GM23248 (cell line): ENCODE data around the gene SEMA3G. TPM values are rescaled to one million over a fixed set of nuclear protein-coding genes. Genes with fewer than 3 reads are reported as not detected.

Experiments used
- DNase-seq: peaks from one replicate; pipeline ENCODE4 v3.0.0-alpha.2; 2015
- H2AFZ ChIP-seq: fragments of 200-600 bp; sonication (generic); 2 replicates; pipeline ENCODE4 v1.6.1; 2016; ENCODE audit warnings: antibody characterized with exemption
- H3F3A ChIP-seq: fragments of 200-600 bp; sonication (generic); 2 replicates; pipeline ENCODE4 v1.6.1; 2016; ENCODE audit warnings: mild to moderate bottlenecking, antibody characterized with exemption, mixed run types; ENCODE audit not compliant: insufficient read depth
- H3K27ac ChIP-seq: fragments of 200-600 bp; sonication (generic); 2 replicates; pipeline ENCODE4 v1.5.1; 2016; ENCODE audit warnings: mild to moderate bottlenecking
- H3K27me3 ChIP-seq: fragments of 200-600 bp; sonication (generic); replicated peaks from 2 replicates; pipeline ENCODE4 v1.6.1; 2016; ENCODE audit warnings: mild to moderate bottlenecking; ENCODE audit not compliant: insufficient read depth
- H3K36me3 ChIP-seq: fragments of 200-600 bp; sonication (generic); 2 replicates; pipeline ENCODE4 v1.6.1; 2016; ENCODE audit warnings: low read depth, mild to moderate bottlenecking
- H3K4me1 ChIP-seq: fragments of 200-600 bp; sonication (generic); 2 replicates; pipeline ENCODE4 v1.6.1; 2016; ENCODE audit warnings: mild to moderate bottlenecking; ENCODE audit not compliant: insufficient read depth
- H3K4me2 ChIP-seq: fragments of 200-600 bp; sonication (generic); one replicate; pipeline ENCODE4 v1.6.1; 2016; ENCODE audit warnings: mild to moderate bottlenecking; ENCODE audit not compliant: unreplicated experiment
- H3K4me3 ChIP-seq: fragments of 200-600 bp; sonication (generic); 2 replicates; pipeline ENCODE4 v1.5.1; 2016; ENCODE audit warnings: mild to moderate bottlenecking
- H3K79me2 ChIP-seq: fragments of 200-600 bp; sonication (generic); 2 replicates; pipeline ENCODE4 v1.6.1; 2016; ENCODE audit warnings: mild to moderate bottlenecking; ENCODE audit not compliant: insufficient read depth
- H3K9ac ChIP-seq: fragments of 200-600 bp; sonication (generic); 2 replicates; pipeline ENCODE4 v1.6.1; 2016; ENCODE audit warnings: mild to moderate bottlenecking
- H3K9me2 ChIP-seq: fragments of 200-600 bp; sonication (generic); 2 replicates; pipeline ENCODE4 v1.6.1; 2016; ENCODE audit warnings: mixed run types, mild to moderate bottlenecking, moderate library complexity; ENCODE audit not compliant: insufficient read depth
- H3K9me3 ChIP-seq: fragments of 200-600 bp; sonication (generic); one replicate; pipeline ENCODE4 v1.6.1; 2017; ENCODE audit warnings: low read depth
- H4K20me1 ChIP-seq: fragments of 200-600 bp; sonication (generic); 2 replicates; pipeline ENCODE4 v1.6.0; 2016; ENCODE audit not compliant: insufficient read depth
- EZH2 ChIP-seq: fragments of 200-600 bp; sonication (generic); IDR thresholded peaks from 2 replicates; pipeline ENCODE4 v1.6.1; 2018; ENCODE audit warnings: antibody characterized with exemption, mild to moderate bottlenecking; ENCODE audit not compliant: insufficient read depth, poor library complexity, severe bottlenecking
- EZH2phosphoT487 ChIP-seq: fragments of 200-600 bp; sonication (generic); IDR thresholded peaks from 2 replicates; pipeline ENCODE4 v1.6.1; 2018; ENCODE audit warnings: antibody characterized with exemption, moderate library complexity, mild to moderate bottlenecking, low read depth; ENCODE audit not compliant: insufficient read depth
- WGBS, 2 experiments: methylation state at CpG; one replicate each; pipeline ENCODE4 v1.1.6; 2015 to 2017; ENCODE audit warnings: low lambda C conversion rate in 2 of 2, low coverage in 1 of 2; ENCODE audit errors: missing lambda C conversion rate in 2 of 2; 5-methylcytosine and 5-hydroxymethylcytosine counted together
- in situ Hi-C: fragments of 300-500 bp; cut with MboI; formaldehyde crosslinking; loops from 2 replicates; pipeline ENCODE4 v1.15.0; 2020
- polyA plus RNA-seq: library from polyadenylated mRNA; unstranded; fragments of >200 nt; fragmentation: Nextera tagmentation; extraction: Ambion mirVana; gene quantifications from 2 replicates; pipeline ENCODE4 v1.2.1, GENCODE V29; 2016
- total RNA-seq: library from RNA; depleted of rRNA; stranded (reverse); fragments of >200 nt; shearing (Covaris generic); gene quantifications from 2 replicates; pipeline ENCODE4 v1.2.3, GENCODE V29; 2014

The SEMA3G gene
- total and polyA plus RNA-seq, 2 experiments from 2014 or later, result 0.21 TPM; not detected in 1

GRCh38 chr3:52452570-52453221, 7.8 kb upstream of the SEMA3G start:
- Histone ChIP-seq H3K9me2 (no peaks in the 10 kb centered on the region), H3K27me3 (no peaks in the 10 kb centered on the region), H2AFZ (no peak overlapping the region), H4K20me1 (no peaks in the 10 kb centered on the region), H3K27ac (no peak overlapping the region), H3K4me1 (no peaks in the 10 kb centered on the region), H3K36me3 (0 out of 2 replicates have a peak, but pooled peaks cover under 1% of the 10 kb centered on the region), H3K9me3 (no peaks in the 10 kb centered on the region), H3K79me2 (peaks cover 26% of the 10 kb centered on the region), H3K9ac (no peak overlapping the region), H3F3A (0 out of 2 replicates have a peak, but pooled peaks cover 5% of the 10 kb centered on the region), H3K4me2 (no peak overlapping the region), H3K4me3 (no peak overlapping the region)
- TF ChIP-seq EZH2phosphoT487, result no peak
- TF ChIP-seq EZH2, result no peak
- WGBS, 2 experiments, result 80 to 88% methylated on average over 11 of the region's 11 CpGs
- DNase-seq, result no peak
- in situ Hi-C loops, result no loop called here

GRCh38 chr3:52452126-52452525, 7.2 kb upstream of the SEMA3G start:
- Histone ChIP-seq H3K79me2 (peaks cover 20% of the 10 kb centered on the region), H3K9ac (no peak overlapping the region), H3K27ac (no peak overlapping the region), H2AFZ (no peak overlapping the region), H3K9me3 (no peaks in the 10 kb centered on the region), H3K9me2 (no peaks in the 10 kb centered on the region), H3F3A (0 out of 2 replicates have a peak, but pooled peaks cover 5% of the 10 kb centered on the region), H3K27me3 (no peaks in the 10 kb centered on the region), H3K36me3 (no peaks in the 10 kb centered on the region), H3K4me3 (no peak overlapping the region), H3K4me1 (no peaks in the 10 kb centered on the region), H4K20me1 (no peaks in the 10 kb centered on the region), H3K4me2 (no peak overlapping the region)
- WGBS, 2 experiments, result 92% methylated on average over 6 of the region's 6 CpGs
- TF ChIP-seq EZH2, result no peak
- TF ChIP-seq EZH2phosphoT487, result no peak
- in situ Hi-C loops, result no loop called here
- no peak for DNase-seq

DNA sequence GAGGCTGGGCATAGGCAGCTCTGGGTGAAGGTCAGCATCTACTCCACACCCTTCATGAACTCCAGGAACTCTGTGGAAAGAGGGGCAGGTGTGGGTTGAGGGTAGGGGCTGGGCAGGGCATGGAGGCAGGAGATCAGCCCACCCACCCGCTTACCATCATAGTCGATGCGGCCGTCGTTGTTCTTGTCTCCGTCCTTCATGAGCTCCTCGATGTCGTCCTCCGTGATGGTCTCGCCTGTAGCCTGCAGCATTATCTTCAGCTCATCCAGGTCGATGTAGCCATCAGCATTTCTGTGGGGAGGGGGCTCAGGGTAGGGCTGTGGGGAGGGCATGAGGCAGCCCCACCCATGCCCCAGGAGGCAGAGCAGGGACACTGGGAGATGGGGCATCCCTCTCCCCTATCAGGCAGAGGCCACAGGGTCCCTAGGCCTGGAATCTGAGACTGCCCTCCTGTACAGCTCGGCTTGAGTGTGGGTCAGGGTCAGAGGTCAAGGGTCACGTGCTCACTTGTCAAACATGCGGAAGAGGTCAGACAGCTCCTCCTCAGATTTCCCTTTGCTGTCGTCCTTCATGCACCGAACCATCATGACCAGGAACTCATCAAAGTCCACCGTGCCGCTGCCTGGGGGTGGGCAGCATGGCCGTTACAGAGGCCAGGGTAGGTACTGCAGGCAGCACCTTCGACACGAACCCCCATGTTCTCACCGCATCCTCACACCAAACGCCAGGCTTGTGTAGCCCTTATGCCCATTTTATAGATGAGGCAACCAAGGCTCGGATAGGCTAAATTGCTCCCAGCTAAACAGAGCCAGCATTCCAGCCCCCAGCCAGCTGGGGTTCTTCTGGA, 6.6 kb upstream of the SEMA3G start:
- in situ Hi-C loops, result no loop called here

GRCh38 chr3:52450489-52451236, 5.8 kb upstream of the SEMA3G start:
- Histone ChIP-seq H3K9me2 (no peaks in the 10 kb centered on the region), H3K79me2 (peaks cover 5% of the 10 kb centered on the region), H3K9ac (no peak overlapping the region), H3K9me3 (no peaks in the 10 kb centered on the region), H3K4me2 (no peak overlapping the region), H3K4me1 (no peaks in the 10 kb centered on the region), H4K20me1 (no peaks in the 10 kb centered on the region), H2AFZ (no peak overlapping the region), H3K27ac (no peak overlapping the region), H3K36me3 (no peaks in the 10 kb centered on the region), H3F3A (0 out of 2 replicates have a peak, but pooled peaks cover 5% of the 10 kb centered on the region), H3K27me3 (no peaks in the 10 kb centered on the region), H3K4me3 (no peak overlapping the region)
- 62 to 66% methylated on average over 9 to 11 of the region's 11 CpGs for WGBS, 2 experiments
- TF ChIP-seq EZH2phosphoT487 (no peak), EZH2 (no peak)
- no peak for DNase-seq
- in situ Hi-C loops, result no loop called here

More for the DNA sequence above, 6.6 kb upstream of the SEMA3G start:
- no peak overlapping the region for H3K27ac ChIP-seq
- peaks cover 13% of the 10 kb centered on the region for H3K79me2 ChIP-seq
- no peak overlapping the region for H3K9ac ChIP-seq
- no peaks in the 10 kb centered on the region for H3K36me3 ChIP-seq
- no peaks in the 10 kb centered on the region for H3K9me2 ChIP-seq
- TF ChIP-seq EZH2phosphoT487 (no peak), EZH2 (no peak)
- WGBS, 2 experiments, result 78 to 82% methylated on average over 21 to 24 of the region's 24 CpGs
- H3K4me3 ChIP-seq, result no peak overlapping the region
- no peak overlapping the region for H3K4me2 ChIP-seq
- no peaks in the 10 kb centered on the region for H3K27me3 ChIP-seq
- no peak for DNase-seq
- no peaks in the 10 kb centered on the region for H3K4me1 ChIP-seq
- no peaks in the 10 kb centered on the region for H4K20me1 ChIP-seq
- H3F3A ChIP-seq, result 0 out of 2 replicates have a peak, but pooled peaks cover 5% of the 10 kb centered on the region
- no peaks in the 10 kb centered on the region for H3K9me3 ChIP-seq
- H2AFZ ChIP-seq, result no peak overlapping the region
